Central memory CD8-positive, alpha-beta T cell (primary cell): ENCODE results near the gene LDLRAD4.

ENCODE experiments used
- ATAC-seq: fragments of 150-1000 bp; cut with Tn5 transposase; replicated peaks from 2 replicates; pipeline ENCODE4 v1.10.0; 2022; ENCODE audit warnings: mild to moderate bottlenecking, moderate FRiP score, moderate number of reproducible peaks; ENCODE audit not compliant: poor library complexity, severe bottlenecking; ENCODE audit errors: extremely low read depth
- DNase-seq, 2 donors: peaks; one replicate each; pipeline ENCODE4 v3.0.0; 2021; ENCODE audit warnings: low spot score in 2 of 2
- H3K27ac Mint-ChIP-seq: one replicate; pipeline ENCODE4 v1.8.0; 2022; ENCODE audit warnings: low read depth, mild to moderate bottlenecking, moderate library complexity, mixed read lengths
- H3K27me3 Mint-ChIP-seq: one replicate; pipeline ENCODE4 v1.8.0; 2022; ENCODE audit warnings: mixed read lengths
- H3K36me3 Mint-ChIP-seq: one replicate; pipeline ENCODE4 v1.8.0; 2022; ENCODE audit warnings: mild to moderate bottlenecking, moderate library complexity, mixed read lengths; ENCODE audit not compliant: insufficient read depth
- H3K4me1 Mint-ChIP-seq: one replicate; pipeline ENCODE4 v1.8.0; 2022; ENCODE audit warnings: mixed read lengths
- H3K4me3 Mint-ChIP-seq: one replicate; pipeline ENCODE4 v1.8.0; 2022; ENCODE audit warnings: mild to moderate bottlenecking, moderate library complexity, mixed read lengths
- H3K9me3 Mint-ChIP-seq: one replicate; pipeline ENCODE4 v1.8.0; 2022; ENCODE audit warnings: mixed read lengths

LDLRAD4 gene

DNA sequence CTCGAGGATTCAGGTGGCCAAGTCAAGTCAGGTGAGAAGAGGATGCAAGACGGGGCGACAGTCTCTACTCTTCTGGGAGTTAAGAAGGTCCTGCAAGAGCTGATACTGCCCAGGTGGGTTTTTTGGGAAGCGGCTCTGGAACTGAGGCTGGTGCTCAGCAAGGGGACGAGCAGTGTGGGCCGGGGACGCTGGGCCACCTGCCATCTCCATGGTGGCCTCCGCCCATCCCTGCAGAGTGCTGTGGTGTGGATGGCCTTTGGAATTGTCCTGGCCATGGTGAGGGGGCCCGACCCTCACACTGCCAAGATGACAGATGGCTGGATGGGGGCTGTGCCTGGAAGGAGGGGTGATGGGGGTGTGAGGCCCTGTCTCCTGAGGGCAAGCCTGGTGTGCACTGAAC lies 34.2 kb upstream of the LDLRAD4 start:
- Mint-ChIP-seq H3K9me3 (no peaks in the 10 kb centered on the region), H3K4me3 (no peak overlapping the region), H3K4me1 (no peaks in the 10 kb centered on the region), H3K27me3 (peaks cover 39% of the 10 kb centered on the region), H3K27ac (no peak overlapping the region), H3K36me3 (no peaks in the 10 kb centered on the region)
- ATAC-seq (no peak), DNase-seq (no peak)

DNA sequence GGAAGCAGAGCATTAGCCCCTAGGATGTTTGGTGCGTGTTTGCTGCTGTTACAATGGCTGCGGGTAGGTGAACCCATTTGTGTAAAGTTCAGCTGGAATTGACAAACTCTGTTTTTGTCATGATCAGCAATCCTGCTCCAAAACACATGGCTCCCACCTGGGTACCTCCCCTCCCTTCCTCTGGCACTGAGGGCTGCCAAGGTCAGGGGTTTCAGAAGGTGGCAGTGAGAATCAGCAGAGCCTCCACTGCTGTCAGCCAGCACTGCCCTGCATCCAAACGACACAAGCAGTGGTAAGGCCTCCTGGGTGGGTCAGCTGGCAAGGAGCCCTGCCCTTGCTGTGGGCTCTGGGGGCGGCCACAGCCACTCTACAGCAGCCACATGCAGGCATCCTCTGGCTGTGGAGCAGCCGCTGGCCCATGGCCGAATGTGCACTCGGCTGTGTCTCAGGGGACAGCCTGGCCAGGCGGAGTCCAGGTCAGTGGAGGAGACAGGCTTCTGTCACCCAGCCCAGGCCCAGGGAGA lies 32.8 kb upstream of the LDLRAD4 start:
- no peak for DNase-seq
- Mint-ChIP-seq H3K27ac (no peak overlapping the region), H3K4me3 (no peak overlapping the region), H3K9me3 (no peaks in the 10 kb centered on the region), H3K36me3 (no peaks in the 10 kb centered on the region), H3K4me1 (no peaks in the 10 kb centered on the region), H3K27me3 (peaks cover 35% of the 10 kb centered on the region)
- ATAC-seq = no peak

DNA sequence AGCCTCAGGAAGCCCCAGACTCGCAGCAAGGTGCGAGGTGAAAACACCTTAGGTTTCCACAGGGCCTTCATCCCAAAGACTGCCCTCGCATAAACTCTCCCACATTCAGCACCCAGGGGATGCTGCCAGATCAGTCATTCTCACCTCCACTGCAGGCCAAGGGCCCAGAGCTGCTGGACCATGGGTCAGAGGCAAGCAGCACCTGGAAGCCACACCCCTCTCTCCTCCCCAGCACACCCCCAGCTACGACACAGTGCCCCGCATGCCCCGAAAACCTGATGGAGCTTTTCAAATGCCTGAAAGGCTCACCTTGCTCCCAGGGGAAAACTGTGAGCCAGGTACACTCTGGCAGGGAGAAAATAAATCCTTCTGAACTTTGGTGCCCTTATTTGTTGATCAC lies 31.9 kb upstream of the LDLRAD4 start:
- H3K4me3 Mint-ChIP-seq = no peak overlapping the region
- no peak overlapping the region for H3K27ac Mint-ChIP-seq
- DNase-seq (no peak), ATAC-seq (no peak)
- peaks cover 26% of the 10 kb centered on the region for H3K27me3 Mint-ChIP-seq
- H3K9me3 Mint-ChIP-seq = no peaks in the 10 kb centered on the region
- H3K4me1 Mint-ChIP-seq = no peaks in the 10 kb centered on the region
- no peaks in the 10 kb centered on the region for H3K36me3 Mint-ChIP-seq

DNA sequence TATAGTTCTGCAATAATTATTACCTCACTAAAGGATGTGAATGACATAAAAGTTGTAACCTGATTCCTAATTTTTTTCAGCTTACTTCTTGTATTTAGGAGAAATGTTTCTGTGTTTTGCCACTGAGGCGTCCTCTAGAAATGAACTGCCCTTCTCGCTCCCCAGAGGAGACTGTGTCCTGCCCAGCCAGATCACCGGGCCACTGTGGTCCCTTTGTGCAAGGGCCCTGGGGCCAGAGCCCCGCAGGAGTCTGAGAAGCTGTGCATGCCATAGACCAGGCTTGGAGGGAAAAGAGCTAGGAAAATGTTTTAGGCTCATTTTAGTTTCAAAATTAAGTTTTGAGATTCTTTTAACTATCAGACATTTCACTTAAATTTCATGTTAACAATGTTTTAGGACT lies 31.1 kb upstream of the LDLRAD4 start:
- Mint-ChIP-seq H3K4me1 (no peaks in the 10 kb centered on the region), H3K27me3 (peaks cover 18% of the 10 kb centered on the region), H3K36me3 (no peaks in the 10 kb centered on the region), H3K9me3 (no peaks in the 10 kb centered on the region), H3K4me3 (no peak overlapping the region), H3K27ac (no peak overlapping the region)
- DNase-seq (no peak), ATAC-seq (no peak)

DNA sequence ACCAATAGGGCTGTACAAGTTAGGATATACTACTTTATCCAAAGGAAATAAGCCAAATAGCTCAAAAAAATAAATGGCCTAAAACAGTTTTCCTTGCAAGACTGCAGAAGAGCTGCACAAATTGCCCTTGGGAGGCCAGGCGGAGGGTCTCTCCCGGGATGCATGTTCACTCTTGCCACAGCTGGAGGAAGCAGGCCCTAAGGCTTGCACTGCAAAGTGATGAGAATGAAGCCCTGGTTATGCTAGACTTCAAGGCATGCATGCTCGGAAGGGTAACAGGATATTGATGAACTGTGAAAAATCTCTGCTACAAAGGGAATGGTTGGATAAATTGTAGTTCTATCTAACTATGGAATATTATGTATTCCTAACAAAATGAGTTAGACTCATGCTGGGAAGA lies 27.5 kb upstream of the LDLRAD4 start:
- no peak overlapping the region for H3K27ac Mint-ChIP-seq
- no peak overlapping the region for H3K4me3 Mint-ChIP-seq
- no peaks in the 10 kb centered on the region for H3K36me3 Mint-ChIP-seq
- no peaks in the 10 kb centered on the region for H3K4me1 Mint-ChIP-seq
- DNase-seq (no peak), ATAC-seq (no peak)
- no peaks in the 10 kb centered on the region for H3K9me3 Mint-ChIP-seq
- peaks cover 16% of the 10 kb centered on the region for H3K27me3 Mint-ChIP-seq

DNA sequence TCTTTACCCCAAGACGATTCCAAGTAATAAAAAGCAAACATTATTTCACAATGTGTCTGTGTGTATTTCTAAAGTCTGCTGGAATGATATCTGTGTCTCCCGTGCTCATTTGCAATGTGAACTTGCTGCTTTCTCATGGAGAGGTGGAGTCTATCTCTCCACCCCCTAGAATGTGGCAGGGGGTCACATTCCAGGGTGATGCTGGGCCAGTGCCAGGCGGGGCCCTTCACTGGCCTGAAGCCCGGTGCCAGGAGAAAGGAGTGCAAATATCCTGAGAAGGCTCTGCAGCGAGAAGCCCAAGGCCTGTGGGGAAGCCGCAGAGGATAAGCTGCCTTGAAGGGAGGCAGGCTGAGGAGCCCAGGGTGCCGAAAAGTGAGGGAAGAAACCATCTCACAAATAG lies 26.8 kb upstream of the LDLRAD4 start:
- DNase-seq = no peak
- no peak overlapping the region for H3K27ac Mint-ChIP-seq
- no peaks in the 10 kb centered on the region for H3K36me3 Mint-ChIP-seq
- H3K4me1 Mint-ChIP-seq = no peaks in the 10 kb centered on the region
- H3K9me3 Mint-ChIP-seq = no peaks in the 10 kb centered on the region
- H3K4me3 Mint-ChIP-seq = no peak overlapping the region
- H3K27me3 Mint-ChIP-seq = peaks cover 23% of the 10 kb centered on the region
- no peak for ATAC-seq

DNA sequence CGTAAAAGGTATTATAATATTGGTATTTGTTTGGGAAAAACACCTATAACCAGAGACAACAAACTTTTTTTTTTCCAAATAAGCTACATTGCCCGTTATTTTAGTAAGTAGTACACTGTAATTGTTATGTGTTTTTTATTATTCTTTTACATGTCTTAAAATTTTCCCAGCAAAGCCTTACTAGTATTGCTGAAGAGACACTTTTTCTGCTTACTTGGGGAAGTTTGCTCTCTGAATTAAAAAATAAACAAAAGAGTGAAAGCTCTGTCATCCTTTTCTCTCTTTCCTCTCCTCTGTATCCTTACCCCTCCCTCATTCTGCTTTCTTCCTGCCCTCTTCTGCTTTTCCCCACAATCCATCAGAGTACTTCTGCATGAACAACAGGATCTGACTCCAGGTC lies 25.6 kb upstream of the LDLRAD4 start:
- Mint-ChIP-seq H3K4me3 (no peak overlapping the region), H3K36me3 (no peaks in the 10 kb centered on the region), H3K27ac (no peak overlapping the region), H3K27me3 (peaks cover 33% of the 10 kb centered on the region), H3K9me3 (no peaks in the 10 kb centered on the region), H3K4me1 (no peaks in the 10 kb centered on the region)
- DNase-seq (no peak), ATAC-seq (no peak)

DNA sequence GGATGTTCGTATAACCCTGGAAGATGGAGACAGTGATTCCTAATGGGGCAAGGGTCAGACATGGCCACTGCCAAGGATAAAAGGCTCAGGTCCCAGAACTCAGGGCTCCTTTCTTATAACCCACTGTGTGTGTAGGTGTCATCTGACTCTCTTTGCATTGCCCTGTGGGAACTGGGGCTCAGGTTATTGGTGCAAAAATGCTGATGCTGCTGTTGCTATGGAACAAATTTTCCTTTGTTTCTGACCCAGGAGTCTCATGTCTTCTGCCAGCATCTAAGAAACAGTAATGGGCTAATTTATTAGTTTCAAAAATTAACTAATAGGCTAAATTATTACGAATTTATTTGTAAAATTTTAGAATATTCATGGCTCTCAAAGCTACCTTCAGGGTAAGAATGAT lies 24.3 kb upstream of the LDLRAD4 start:
- DNase-seq (no peak), ATAC-seq (no peak)
- H3K36me3 Mint-ChIP-seq = no peaks in the 10 kb centered on the region
- no peaks in the 10 kb centered on the region for H3K4me1 Mint-ChIP-seq
- no peak overlapping the region for H3K27ac Mint-ChIP-seq
- H3K4me3 Mint-ChIP-seq = no peak overlapping the region
- H3K27me3 Mint-ChIP-seq = peaks cover 46% of the 10 kb centered on the region
- H3K9me3 Mint-ChIP-seq = peaks cover 8% of the 10 kb centered on the region

DNA sequence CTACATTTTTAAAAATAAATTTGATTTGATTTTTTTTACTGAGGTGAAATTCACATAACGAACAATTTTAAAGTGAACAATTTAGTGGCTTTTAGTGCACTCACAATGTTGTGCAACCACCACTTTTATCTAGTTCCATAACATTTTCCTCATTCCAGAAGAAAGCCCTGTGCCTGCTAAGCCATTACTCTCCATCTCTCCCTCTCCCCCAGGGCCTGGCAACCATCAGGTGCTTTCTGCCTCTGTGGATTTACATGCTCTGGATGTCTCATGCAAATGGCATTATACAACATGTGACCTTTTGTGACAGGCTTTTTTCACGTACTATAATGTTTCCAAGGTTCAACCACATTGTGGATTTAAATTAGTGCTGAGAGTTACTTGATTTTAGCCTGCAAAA lies 19.9 kb upstream of the LDLRAD4 start:
- ATAC-seq (no peak), DNase-seq (no peak)
- Mint-ChIP-seq H3K4me3 (no peak overlapping the region), H3K27ac (no peak overlapping the region), H3K36me3 (no peaks in the 10 kb centered on the region), H3K27me3 (peaks cover 82% of the 10 kb centered on the region), H3K4me1 (no peaks in the 10 kb centered on the region), H3K9me3 (peaks cover 26% of the 10 kb centered on the region)

DNA sequence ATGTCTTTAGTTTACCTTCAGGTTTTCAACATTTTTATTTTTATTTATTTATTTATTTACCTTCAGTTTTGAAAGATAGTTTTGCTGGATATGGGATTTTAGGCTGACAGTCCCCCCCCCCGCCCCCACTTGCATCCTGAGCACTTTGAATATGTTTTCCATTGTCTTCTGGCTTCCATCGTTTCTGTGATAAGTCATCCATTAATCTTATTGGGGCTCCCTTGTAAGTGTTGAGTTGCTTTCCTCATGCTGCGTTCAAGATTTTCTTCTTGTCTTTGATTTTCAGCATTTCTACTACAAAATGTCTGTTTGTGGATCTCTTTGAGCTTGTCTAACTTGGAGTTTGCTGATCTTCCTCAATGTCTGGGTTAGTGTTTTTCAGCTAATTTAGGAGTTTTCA lies 19.4 kb upstream of the LDLRAD4 start:
- peaks cover 26% of the 10 kb centered on the region for H3K9me3 Mint-ChIP-seq
- peaks cover 86% of the 10 kb centered on the region for H3K27me3 Mint-ChIP-seq
- H3K36me3 Mint-ChIP-seq = no peaks in the 10 kb centered on the region
- DNase-seq (no peak), ATAC-seq (no peak)
- H3K4me1 Mint-ChIP-seq = no peaks in the 10 kb centered on the region
- H3K4me3 Mint-ChIP-seq = no peak overlapping the region
- no peak overlapping the region for H3K27ac Mint-ChIP-seq

DNA sequence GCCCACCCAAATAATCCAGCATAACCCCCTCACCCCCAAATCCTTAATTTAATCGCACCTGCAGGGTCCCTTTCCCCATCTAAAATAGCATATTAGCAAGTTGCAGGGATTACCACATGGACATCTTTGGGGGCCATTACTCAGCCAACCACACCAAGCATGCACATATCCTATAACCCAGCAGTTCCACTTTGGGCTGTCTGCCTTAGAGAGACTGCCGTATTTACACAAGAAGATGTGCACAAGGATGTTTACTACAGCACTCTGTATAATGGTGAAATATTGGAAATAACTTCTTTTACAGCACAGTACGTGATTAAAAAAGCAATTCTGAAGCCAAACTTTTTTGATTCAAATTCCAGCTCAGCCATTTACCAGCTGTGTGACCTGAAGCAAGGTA lies 17.3 kb upstream of the LDLRAD4 start:
- Mint-ChIP-seq H3K9me3 (peaks cover 26% of the 10 kb centered on the region), H3K36me3 (no peaks in the 10 kb centered on the region), H3K27me3 (peaks cover 88% of the 10 kb centered on the region), H3K27ac (no peak overlapping the region), H3K4me3 (no peak overlapping the region), H3K4me1 (no peaks in the 10 kb centered on the region)
- no peak for ATAC-seq
- no peak for DNase-seq

DNA sequence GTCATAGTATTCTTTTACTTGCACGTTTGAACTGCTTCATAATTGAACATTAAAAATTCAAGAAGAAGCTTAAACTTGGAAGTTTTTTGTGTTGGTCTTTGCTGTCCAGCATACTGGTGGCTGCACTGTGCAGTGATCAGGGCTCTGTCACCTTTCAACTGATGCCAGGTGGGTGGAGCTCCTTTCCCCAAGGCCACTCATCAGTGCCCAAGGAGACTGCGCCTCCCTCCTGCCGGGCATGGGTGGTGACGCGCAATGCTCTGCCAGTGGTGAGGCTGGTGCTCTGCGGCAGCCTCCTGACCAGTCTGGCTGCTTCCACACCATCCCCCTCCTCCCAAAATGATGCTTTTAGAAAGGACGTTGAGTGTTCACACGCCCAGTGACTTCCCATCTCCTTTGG lies 16.0 kb upstream of the LDLRAD4 start:
- no peak overlapping the region for H3K4me3 Mint-ChIP-seq
- no peaks in the 10 kb centered on the region for H3K36me3 Mint-ChIP-seq
- H3K27ac Mint-ChIP-seq = no peak overlapping the region
- ATAC-seq (no peak), DNase-seq (no peak)
- peaks cover 26% of the 10 kb centered on the region for H3K9me3 Mint-ChIP-seq
- peaks cover 90% of the 10 kb centered on the region for H3K27me3 Mint-ChIP-seq
- no peaks in the 10 kb centered on the region for H3K4me1 Mint-ChIP-seq

DNA sequence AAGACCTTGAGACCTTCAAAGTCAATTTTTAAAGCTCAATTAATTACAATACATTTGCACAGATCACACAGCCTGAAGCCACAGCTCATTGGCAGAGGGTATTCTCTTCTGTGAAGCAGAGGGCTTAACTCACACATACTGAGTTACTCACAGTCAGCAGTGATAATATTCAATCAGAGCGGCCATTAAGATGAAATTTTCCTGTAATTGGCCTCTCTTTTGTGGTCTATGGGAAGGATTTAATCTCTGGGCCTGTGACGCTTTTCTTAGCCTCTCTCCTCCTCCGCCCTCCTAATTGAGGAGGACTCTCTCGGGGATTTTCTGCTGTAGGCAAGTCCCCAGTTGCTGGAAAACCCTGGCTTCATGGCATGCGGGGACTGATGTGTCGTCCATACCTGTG lies 12.3 kb upstream of the LDLRAD4 start:
- H3K4me3 Mint-ChIP-seq = no peak overlapping the region
- H3K4me1 Mint-ChIP-seq = no peaks in the 10 kb centered on the region
- no peaks in the 10 kb centered on the region for H3K36me3 Mint-ChIP-seq
- peaks cover 81% of the 10 kb centered on the region for H3K27me3 Mint-ChIP-seq
- no peak for ATAC-seq
- H3K9me3 Mint-ChIP-seq = peaks cover under 1% of the 10 kb centered on the region
- no peak overlapping the region for H3K27ac Mint-ChIP-seq
- DNase-seq = no peak

DNA sequence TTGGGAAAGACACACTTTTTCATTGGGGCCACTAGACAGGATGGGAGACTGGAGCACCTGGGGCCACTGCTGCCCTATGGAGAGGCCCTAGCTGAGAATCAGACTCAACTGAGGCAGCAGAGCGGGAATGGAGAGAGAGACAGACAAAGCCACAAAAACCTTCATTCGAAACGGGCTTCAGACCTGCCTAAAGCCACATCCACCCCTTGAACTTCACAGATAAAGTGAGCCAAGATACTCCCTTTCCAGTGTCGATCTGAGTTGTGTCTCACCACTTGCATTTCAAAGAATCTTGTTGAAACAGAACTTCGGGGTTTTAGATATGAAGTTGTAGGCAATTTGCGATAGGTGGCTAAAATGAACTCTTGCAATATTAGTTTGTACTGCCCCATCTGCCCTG lies 11.3 kb upstream of the LDLRAD4 start:
- H3K27ac Mint-ChIP-seq = no peak overlapping the region
- H3K27me3 Mint-ChIP-seq = peaks cover 86% of the 10 kb centered on the region
- H3K4me3 Mint-ChIP-seq = no peak overlapping the region
- DNase-seq (no peak), ATAC-seq (no peak)
- H3K9me3 Mint-ChIP-seq = no peaks in the 10 kb centered on the region
- H3K4me1 Mint-ChIP-seq = no peaks in the 10 kb centered on the region
- H3K36me3 Mint-ChIP-seq = no peaks in the 10 kb centered on the region
